ENCODE results near the gene FBXL12. TPM values are rescaled to one million over a fixed set of nuclear protein-coding genes. Genes with fewer than 3 reads are reported as not detected.
"Not testable (repeated sequence)": the region's sequence is repeated elsewhere in the genome, so short reads cannot be mapped to it uniquely, and the experiment has no call there.

Gene FBXL12
- total and polyA plus RNA-seq, 4 donors: 10.0 to 11.7 (median 10.3) TPM

DNA sequence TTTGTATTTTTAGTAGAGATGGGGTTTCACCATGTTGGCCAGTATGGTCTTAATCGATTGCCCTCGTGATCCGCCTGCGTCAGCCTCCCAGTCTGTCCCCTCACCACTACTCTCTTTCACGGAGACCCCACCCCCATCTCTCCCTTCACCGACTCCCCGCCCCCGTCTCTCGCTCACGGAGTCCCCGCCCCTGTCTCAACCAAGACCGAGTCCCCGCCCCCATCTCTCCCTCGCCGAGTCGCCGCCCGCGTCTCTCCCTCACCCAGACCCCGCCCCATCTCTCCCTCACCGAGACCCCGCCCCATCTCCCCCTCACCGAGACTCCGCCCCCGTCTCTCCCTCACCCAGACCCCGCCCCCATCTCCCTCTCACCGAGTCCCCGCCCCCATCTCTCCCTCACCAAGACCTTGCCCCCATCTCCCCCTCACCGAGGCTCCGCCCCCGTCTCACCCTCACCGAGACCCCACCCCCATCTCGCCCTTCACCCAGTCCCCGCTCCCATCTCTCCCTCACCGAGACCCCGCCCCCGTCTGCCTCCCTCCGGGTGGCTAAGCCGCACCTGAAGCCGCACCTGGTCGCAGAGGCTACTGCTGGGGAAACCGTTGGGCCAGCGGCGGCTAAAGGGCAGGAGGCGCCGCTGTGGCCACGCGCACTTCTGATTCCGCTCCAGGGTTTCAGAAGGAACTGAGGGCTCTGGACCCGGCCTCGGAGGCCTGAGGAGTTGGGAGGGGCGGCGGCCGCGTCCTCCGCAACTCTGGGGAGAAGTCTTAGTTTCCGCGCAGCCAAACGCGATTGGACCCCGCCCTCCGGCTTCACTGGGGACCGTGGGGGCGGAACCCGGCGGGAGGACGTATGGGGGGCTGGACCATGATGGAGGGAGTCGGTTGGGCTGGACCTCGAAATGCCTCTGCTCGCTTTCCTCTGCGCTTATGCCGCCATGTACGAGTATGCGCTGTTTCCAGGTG, 33.2 kb downstream of the FBXL12 start (continued):
- TF ChIP-seq, protein P1, sequence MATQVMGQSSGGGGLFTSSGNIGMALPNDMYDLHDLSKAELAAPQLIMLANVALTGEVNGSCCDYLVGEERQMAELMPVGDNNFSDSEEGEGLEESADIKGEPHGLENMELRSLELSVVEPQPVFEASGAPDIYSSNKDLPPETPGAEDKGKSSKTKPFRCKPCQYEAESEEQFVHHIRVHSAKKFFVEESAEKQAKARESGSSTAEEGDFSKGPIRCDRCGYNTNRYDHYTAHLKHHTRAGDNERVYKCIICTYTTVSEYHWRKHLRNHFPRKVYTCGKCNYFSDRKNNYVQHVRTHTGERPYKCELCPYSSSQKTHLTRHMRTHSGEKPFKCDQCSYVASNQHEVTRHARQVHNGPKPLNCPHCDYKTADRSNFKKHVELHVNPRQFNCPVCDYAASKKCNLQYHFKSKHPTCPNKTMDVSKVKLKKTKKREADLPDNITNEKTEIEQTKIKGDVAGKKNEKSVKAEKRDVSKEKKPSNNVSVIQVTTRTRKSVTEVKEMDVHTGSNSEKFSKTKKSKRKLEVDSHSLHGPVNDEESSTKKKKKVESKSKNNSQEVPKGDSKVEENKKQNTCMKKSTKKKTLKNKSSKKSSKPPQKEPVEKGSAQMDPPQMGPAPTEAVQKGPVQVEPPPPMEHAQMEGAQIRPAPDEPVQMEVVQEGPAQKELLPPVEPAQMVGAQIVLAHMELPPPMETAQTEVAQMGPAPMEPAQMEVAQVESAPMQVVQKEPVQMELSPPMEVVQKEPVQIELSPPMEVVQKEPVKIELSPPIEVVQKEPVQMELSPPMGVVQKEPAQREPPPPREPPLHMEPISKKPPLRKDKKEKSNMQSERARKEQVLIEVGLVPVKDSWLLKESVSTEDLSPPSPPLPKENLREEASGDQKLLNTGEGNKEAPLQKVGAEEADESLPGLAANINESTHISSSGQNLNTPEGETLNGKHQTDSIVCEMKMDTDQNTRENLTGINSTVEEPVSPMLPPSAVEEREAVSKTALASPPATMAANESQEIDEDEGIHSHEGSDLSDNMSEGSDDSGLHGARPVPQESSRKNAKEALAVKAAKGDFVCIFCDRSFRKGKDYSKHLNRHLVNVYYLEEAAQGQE (IDR thresholded peaks at IDR 0.05): peak; percentile 43
- TF ChIP-seq, protein P2, sequence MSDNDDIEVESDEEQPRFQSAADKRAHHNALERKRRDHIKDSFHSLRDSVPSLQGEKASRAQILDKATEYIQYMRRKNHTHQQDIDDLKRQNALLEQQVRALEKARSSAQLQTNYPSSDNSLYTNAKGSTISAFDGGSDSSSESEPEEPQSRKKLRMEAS (IDR thresholded peaks at IDR 0.05): no peak

DNA sequence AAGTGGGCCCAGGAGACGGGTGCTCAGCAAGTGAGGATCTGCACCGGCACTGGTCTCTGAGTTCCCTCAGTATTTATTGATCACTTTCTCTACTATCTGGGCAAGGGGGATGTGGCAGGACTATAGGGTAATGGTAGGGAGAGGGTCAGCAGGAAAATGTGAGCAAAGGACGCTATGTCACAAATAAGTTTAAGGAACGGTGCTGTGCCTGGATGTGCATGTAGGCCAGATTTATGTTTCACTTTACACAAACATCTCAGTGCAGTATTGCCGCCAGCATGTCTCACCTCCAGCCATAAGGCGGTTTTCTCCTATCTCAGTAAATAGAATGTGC, 34.7 kb downstream of the FBXL12 start:
- WGBS: 77% methylated on average over 6 of the region's 6 CpGs
- H3K36me3 ChIP-seq (ENCODE audit: control insufficient read depth in 4 of 4, insufficient read depth in 3 of 4, low read depth in 1 of 4, low read length in 3 of 4); H3K27me3 ChIP-seq (ENCODE audit: control insufficient read depth in 4 of 4, insufficient read depth in 4 of 4, low read length in 3 of 4); H3K27ac ChIP-seq (ENCODE audit: low read depth in 1 of 2, low read length in 2 of 2); H3K4me3 ChIP-seq (ENCODE audit: low read depth in 1 of 3, low read length in 3 of 3); DNase-seq (ENCODE audit: low spot score); H3K9me3 ChIP-seq (ENCODE audit: control insufficient read depth in 4 of 4, low read length in 3 of 4); H3K9ac ChIP-seq (ENCODE audit: low read depth in 1 of 2, low read length in 2 of 2): not testable (repeated sequence)
- peaks cover 4 to 14% (median 10%) of the 10 kb centered on the region in 4 donors for H3K4me1 ChIP-seq (ENCODE audit: control insufficient read depth in 4 of 4, insufficient read depth in 4 of 4, low read length in 3 of 4)

DNA sequence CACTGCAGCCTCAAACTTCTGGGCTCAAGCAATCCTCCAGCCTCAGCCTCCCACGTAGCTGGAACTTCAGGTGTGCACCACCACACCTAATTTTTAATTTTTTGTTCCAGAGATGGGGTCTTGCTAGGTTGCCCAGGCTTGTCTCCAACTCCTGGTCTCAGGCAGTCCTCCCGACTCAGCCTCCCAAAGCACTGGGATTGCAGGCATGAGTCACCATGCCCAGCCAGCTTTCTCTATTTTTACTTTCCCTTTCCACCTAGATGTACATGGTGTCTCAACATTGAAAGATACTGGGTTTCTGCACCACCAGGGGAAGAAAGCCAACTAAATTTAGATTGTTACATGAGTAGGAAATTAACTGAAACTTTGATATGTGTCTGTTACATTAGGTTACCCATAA, 36.5 kb downstream of the FBXL12 start:
- no peak for DNase-seq (ENCODE audit: low spot score)
- no peaks in the 10 kb centered on the region for H3K36me3 ChIP-seq (ENCODE audit: control insufficient read depth in 4 of 4, insufficient read depth in 3 of 4, low read depth in 1 of 4, low read length in 3 of 4)
- WGBS: 98% methylated on average over 2 of the region's 2 CpGs
- peaks cover 4 to 14% (median 10%) of the 10 kb centered on the region in 4 donors for H3K4me1 ChIP-seq (ENCODE audit: control insufficient read depth in 4 of 4, insufficient read depth in 4 of 4, low read length in 3 of 4)
- no peaks in the 10 kb centered on the region for H3K27me3 ChIP-seq (ENCODE audit: control insufficient read depth in 4 of 4, insufficient read depth in 4 of 4, low read length in 3 of 4)
- no peak for TF ChIP-seq EGR1 (IDR thresholded peaks at IDR 0.05; ENCODE audit: low read depth in 2 of 2)
- no peak for TF ChIP-seq JUND (IDR thresholded peaks at IDR 0.05)
- TF ChIP-seq, protein P2 (IDR thresholded peaks at IDR 0.05): no peak
- TF ChIP-seq, protein P1 (IDR thresholded peaks at IDR 0.05): no peak
- TF ChIP-seq HNF4A (conservative IDR thresholded peaks at IDR 0.05): no peak
- no peak for TF ChIP-seq RAD21 (IDR thresholded peaks at IDR 0.05)
- TF ChIP-seq NR2F2 (IDR thresholded peaks at IDR 0.05): no peak
- TF ChIP-seq, protein P3, sequence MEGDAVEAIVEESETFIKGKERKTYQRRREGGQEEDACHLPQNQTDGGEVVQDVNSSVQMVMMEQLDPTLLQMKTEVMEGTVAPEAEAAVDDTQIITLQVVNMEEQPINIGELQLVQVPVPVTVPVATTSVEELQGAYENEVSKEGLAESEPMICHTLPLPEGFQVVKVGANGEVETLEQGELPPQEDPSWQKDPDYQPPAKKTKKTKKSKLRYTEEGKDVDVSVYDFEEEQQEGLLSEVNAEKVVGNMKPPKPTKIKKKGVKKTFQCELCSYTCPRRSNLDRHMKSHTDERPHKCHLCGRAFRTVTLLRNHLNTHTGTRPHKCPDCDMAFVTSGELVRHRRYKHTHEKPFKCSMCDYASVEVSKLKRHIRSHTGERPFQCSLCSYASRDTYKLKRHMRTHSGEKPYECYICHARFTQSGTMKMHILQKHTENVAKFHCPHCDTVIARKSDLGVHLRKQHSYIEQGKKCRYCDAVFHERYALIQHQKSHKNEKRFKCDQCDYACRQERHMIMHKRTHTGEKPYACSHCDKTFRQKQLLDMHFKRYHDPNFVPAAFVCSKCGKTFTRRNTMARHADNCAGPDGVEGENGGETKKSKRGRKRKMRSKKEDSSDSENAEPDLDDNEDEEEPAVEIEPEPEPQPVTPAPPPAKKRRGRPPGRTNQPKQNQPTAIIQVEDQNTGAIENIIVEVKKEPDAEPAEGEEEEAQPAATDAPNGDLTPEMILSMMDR (IDR thresholded peaks at IDR 0.05; ENCODE audit: low read depth, low read length, missing input control): no peak
- no peak for TF ChIP-seq YY1 (IDR thresholded peaks at IDR 0.05)
- no peak for TF ChIP-seq GABPA (IDR thresholded peaks at IDR 0.05 in 1 of 2, conservative IDR thresholded peaks at IDR 0.05 in 1 of 2)
- TF ChIP-seq SP1 (IDR thresholded peaks at IDR 0.05): no peak
- TF ChIP-seq, protein P4, sequence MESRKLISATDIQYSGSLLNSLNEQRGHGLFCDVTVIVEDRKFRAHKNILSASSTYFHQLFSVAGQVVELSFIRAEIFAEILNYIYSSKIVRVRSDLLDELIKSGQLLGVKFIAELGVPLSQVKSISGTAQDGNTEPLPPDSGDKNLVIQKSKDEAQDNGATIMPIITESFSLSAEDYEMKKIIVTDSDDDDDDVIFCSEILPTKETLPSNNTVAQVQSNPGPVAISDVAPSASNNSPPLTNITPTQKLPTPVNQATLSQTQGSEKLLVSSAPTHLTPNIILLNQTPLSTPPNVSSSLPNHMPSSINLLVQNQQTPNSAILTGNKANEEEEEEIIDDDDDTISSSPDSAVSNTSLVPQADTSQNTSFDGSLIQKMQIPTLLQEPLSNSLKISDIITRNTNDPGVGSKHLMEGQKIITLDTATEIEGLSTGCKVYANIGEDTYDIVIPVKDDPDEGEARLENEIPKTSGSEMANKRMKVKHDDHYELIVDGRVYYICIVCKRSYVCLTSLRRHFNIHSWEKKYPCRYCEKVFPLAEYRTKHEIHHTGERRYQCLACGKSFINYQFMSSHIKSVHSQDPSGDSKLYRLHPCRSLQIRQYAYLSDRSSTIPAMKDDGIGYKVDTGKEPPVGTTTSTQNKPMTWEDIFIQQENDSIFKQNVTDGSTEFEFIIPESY (IDR thresholded peaks at IDR 0.05): no peak
- no peak for TF ChIP-seq FOXA2 (IDR thresholded peaks at IDR 0.05)
- TF ChIP-seq, protein P5, sequence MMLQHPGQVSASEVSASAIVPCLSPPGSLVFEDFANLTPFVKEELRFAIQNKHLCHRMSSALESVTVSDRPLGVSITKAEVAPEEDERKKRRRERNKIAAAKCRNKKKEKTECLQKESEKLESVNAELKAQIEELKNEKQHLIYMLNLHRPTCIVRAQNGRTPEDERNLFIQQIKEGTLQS (IDR thresholded peaks at IDR 0.05): no peak
- no peak for TF ChIP-seq TAF1 (conservative IDR thresholded peaks at IDR 0.05)
- no peak for TF ChIP-seq RXRA (IDR thresholded peaks at IDR 0.05)
- no peak for TF ChIP-seq HNF4G (IDR thresholded peaks at IDR 0.05)
- no peak for TF ChIP-seq FOXA1 (IDR thresholded peaks at IDR 0.05)
- no peak overlapping the region for H3K4me3 ChIP-seq (ENCODE audit: low read depth in 1 of 3, low read length in 3 of 3)
- H3K9ac ChIP-seq (ENCODE audit: low read depth in 1 of 2, low read length in 2 of 2): no peak overlapping the region
- H3K9me3 ChIP-seq (ENCODE audit: control insufficient read depth in 4 of 4, low read length in 3 of 4): no peaks in the 10 kb centered on the region
- no peak overlapping the region for H3K27ac ChIP-seq (ENCODE audit: low read depth in 1 of 2, low read length in 2 of 2)

Measured in liver (tissue), 9 donors.